GM12878 (cell line): ENCODE measurements around the gene ZMYM3.

Experiments used
- CEBPB ChIP-seq, 2 experiments: fragments of 150-350 bp in 1 of 2; IDR thresholded peaks; 2 replicates each; pipeline ENCODE4 v1.6.1; 2012 to 2014; ENCODE audit warnings: low read depth in 2 of 2, low read length in 2 of 2, borderline replicate concordance in 1 of 2, inconsistent platforms in 1 of 2
- IRF3 ChIP-seq: fragments of 450-650 bp; IDR thresholded peaks from 2 replicates; pipeline ENCODE4 v1.6.1; 2014; ENCODE audit warnings: mild to moderate bottlenecking
- JUND ChIP-seq: IDR thresholded peaks from 2 replicates; pipeline ENCODE4 v1.6.1; 2012; ENCODE audit warnings: low read depth, mild to moderate bottlenecking, low read length, improper control_type of control experiment, moderate library complexity
- KLF5 ChIP-seq: fragments of 450-650 bp; IDR thresholded peaks from 2 replicates; pipeline ENCODE4 v1.6.1; 2014; ENCODE audit warnings: mild to moderate bottlenecking; ENCODE audit not compliant: partially characterized antibody
- MAX ChIP-seq: IDR thresholded peaks from 2 replicates; pipeline ENCODE4 v1.6.1; 2012; ENCODE audit warnings: low read depth, low read length, improper control_type of control experiment
- USF1 ChIP-seq: IDR thresholded peaks from 2 replicates; pipeline ENCODE4 v1.6.1; 2011; ENCODE audit warnings: borderline replicate concordance, low read depth, mild to moderate bottlenecking, moderate library complexity, mixed read lengths, low read length; ENCODE audit not compliant: insufficient read depth; ENCODE audit errors: extremely low read length
- ZBTB33 ChIP-seq: fragments of 450-650 bp; IDR thresholded peaks from 2 replicates; pipeline ENCODE4 v1.6.1; 2017; ENCODE audit warnings: mild to moderate bottlenecking
- ZNF24 ChIP-seq: fragments of 450-650 bp; IDR thresholded peaks from 2 replicates; pipeline ENCODE4 v1.6.1; 2017; ENCODE audit warnings: antibody characterized with exemption, mild to moderate bottlenecking
- ZNF592 ChIP-seq: fragments of 450-650 bp; IDR thresholded peaks from 2 replicates; pipeline ENCODE4 v1.6.1; 2017; ENCODE audit warnings: mild to moderate bottlenecking, moderate library complexity
- ZZZ3 ChIP-seq: IDR thresholded peaks from 2 replicates; pipeline ENCODE4 v1.6.1; 2011; ENCODE audit warnings: low read depth; ENCODE audit not compliant: control insufficient read depth, insufficient read length
- TF ChIP-seq, protein P1 (sequence below), 3 experiments: IDR thresholded peaks in 2 of 3; conservative IDR thresholded peaks in 1 of 3; 2 replicates each; pipeline ENCODE4 v1.5.1; 2011; ENCODE audit warnings: low read depth in 3 of 3, low read length in 3 of 3, mild to moderate bottlenecking in 3 of 3, control low read depth in 2 of 3, moderate library complexity in 2 of 3, inconsistent platforms in 1 of 3, mixed read lengths in 1 of 3; ENCODE audit not compliant: control insufficient read depth in 2 of 3, insufficient read depth in 1 of 3; ENCODE audit errors: extremely low read depth in 1 of 3
- TF ChIP-seq, protein P2 (sequence below): fragments of 450-650 bp; IDR thresholded peaks from 2 replicates; pipeline ENCODE4 v1.6.1; 2018; ENCODE audit warnings: borderline replicate concordance, mild to moderate bottlenecking; ENCODE audit not compliant: partially characterized antibody
- TF ChIP-seq, protein P3 (sequence below): IDR thresholded peaks from 2 replicates; pipeline ENCODE4 v1.6.1; 2011; ENCODE audit warnings: borderline replicate concordance, low read depth, mild to moderate bottlenecking, moderate library complexity, low read length; ENCODE audit not compliant: insufficient read depth, poor library complexity, severe bottlenecking
- TF ChIP-seq, protein P4 (sequence below): fragments of 450-650 bp; IDR thresholded peaks from 2 replicates; pipeline ENCODE4 v1.6.1; 2016; ENCODE audit warnings: mild to moderate bottlenecking, moderate library complexity, borderline replicate concordance

GRCh38 chrX:71239781-71240180, 14.2 kb downstream of the ZMYM3 start:
- TF ChIP-seq MAX, result no peak
- no peak for TF ChIP-seq JUND
- TF ChIP-seq ZZZ3, result no peak
- TF ChIP-seq, protein P1, sequence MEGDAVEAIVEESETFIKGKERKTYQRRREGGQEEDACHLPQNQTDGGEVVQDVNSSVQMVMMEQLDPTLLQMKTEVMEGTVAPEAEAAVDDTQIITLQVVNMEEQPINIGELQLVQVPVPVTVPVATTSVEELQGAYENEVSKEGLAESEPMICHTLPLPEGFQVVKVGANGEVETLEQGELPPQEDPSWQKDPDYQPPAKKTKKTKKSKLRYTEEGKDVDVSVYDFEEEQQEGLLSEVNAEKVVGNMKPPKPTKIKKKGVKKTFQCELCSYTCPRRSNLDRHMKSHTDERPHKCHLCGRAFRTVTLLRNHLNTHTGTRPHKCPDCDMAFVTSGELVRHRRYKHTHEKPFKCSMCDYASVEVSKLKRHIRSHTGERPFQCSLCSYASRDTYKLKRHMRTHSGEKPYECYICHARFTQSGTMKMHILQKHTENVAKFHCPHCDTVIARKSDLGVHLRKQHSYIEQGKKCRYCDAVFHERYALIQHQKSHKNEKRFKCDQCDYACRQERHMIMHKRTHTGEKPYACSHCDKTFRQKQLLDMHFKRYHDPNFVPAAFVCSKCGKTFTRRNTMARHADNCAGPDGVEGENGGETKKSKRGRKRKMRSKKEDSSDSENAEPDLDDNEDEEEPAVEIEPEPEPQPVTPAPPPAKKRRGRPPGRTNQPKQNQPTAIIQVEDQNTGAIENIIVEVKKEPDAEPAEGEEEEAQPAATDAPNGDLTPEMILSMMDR (IDR thresholded peaks at IDR 0.05 in 2 of 3, conservative IDR thresholded peaks at IDR 0.05 in 1 of 3; ENCODE audit: control insufficient read depth in 2 of 3, extremely low read depth in 1 of 3, insufficient read depth in 1 of 3, low read depth in 3 of 3, low read length in 3 of 3), result no peak
- TF ChIP-seq USF1, result no peak
- TF ChIP-seq, protein P2, sequence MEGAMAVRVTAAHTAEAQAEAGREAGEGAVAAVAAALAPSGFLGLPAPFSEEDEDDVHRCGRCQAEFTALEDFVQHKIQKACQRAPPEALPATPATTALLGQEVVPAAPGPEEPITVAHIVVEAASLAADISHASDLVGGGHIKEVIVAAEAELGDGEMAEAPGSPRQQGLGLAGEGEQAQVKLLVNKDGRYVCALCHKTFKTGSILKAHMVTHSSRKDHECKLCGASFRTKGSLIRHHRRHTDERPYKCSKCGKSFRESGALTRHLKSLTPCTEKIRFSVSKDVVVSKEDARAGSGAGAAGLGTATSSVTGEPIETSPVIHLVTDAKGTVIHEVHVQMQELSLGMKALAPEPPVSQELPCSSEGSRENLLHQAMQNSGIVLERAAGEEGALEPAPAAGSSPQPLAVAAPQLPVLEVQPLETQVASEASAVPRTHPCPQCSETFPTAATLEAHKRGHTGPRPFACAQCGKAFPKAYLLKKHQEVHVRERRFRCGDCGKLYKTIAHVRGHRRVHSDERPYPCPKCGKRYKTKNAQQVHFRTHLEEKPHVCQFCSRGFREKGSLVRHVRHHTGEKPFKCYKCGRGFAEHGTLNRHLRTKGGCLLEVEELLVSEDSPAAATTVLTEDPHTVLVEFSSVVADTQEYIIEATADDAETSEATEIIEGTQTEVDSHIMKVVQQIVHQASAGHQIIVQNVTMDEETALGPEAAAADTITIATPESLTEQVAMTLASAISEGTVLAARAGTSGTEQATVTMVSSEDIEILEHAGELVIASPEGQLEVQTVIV, result no peak
- no peak for TF ChIP-seq ZBTB33
- no peak for TF ChIP-seq ZNF24
- TF ChIP-seq KLF5, result no peak
- TF ChIP-seq ZNF592, result no peak
- TF ChIP-seq, protein P3, sequence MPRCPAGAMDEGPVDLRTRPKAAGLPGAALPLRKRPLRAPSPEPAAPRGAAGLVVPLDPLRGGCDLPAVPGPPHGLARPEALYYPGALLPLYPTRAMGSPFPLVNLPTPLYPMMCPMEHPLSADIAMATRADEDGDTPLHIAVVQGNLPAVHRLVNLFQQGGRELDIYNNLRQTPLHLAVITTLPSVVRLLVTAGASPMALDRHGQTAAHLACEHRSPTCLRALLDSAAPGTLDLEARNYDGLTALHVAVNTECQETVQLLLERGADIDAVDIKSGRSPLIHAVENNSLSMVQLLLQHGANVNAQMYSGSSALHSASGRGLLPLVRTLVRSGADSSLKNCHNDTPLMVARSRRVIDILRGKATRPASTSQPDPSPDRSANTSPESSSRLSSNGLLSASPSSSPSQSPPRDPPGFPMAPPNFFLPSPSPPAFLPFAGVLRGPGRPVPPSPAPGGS, result no peak
- TF ChIP-seq, protein P4, sequence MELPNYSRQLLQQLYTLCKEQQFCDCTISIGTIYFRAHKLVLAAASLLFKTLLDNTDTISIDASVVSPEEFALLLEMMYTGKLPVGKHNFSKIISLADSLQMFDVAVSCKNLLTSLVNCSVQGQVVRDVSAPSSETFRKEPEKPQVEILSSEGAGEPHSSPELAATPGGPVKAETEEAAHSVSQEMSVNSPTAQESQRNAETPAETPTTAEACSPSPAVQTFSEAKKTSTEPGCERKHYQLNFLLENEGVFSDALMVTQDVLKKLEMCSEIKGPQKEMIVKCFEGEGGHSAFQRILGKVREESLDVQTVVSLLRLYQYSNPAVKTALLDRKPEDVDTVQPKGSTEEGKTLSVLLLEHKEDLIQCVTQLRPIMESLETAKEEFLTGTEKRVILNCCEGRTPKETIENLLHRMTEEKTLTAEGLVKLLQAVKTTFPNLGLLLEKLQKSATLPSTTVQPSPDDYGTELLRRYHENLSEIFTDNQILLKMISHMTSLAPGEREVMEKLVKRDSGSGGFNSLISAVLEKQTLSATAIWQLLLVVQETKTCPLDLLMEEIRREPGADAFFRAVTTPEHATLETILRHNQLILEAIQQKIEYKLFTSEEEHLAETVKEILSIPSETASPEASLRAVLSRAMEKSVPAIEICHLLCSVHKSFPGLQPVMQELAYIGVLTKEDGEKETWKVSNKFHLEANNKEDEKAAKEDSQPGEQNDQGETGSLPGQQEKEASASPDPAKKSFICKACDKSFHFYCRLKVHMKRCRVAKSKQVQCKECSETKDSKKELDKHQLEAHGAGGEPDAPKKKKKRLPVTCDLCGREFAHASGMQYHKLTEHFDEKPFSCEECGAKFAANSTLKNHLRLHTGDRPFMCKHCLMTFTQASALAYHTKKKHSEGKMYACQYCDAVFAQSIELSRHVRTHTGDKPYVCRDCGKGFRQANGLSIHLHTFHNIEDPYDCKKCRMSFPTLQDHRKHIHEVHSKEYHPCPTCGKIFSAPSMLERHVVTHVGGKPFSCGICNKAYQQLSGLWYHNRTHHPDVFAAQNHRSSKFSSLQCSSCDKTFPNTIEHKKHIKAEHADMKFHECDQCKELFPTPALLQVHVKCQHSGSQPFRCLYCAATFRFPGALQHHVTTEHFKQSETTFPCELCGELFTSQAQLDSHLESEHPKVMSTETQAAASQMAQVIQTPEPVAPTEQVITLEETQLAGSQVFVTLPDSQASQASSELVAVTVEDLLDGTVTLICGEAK, result no peak
- no peak for TF ChIP-seq IRF3
- no peak for TF ChIP-seq CEBPB (IDR thresholded peaks at IDR 0.05; ENCODE audit: borderline replicate concordance in 1 of 2, low read depth in 2 of 2, low read length in 2 of 2)
